HG03571 (cell line): ENCODE data around the gene GTF2I.
"Not testable (repeated sequence)": the region's sequence is repeated elsewhere in the genome, so short reads cannot be mapped to it uniquely, and the experiment has no call there.

Experiments used
- ATAC-seq: cut with Tn5 transposase; IDR thresholded peaks from one replicate; pipeline ENCODE4 v1.9.1; 2021; ENCODE audit not compliant: unreplicated experiment

The GTF2I gene

GRCh38 chr7:74657692-74658177, at the start of gene GTF2I:
Gene GTF2I, plus strand, starts transcription at chr7:74657718. Its CDS starts 31,411 bp downstream, at chr7:74689129.
- peak; percentile 4 for ATAC-seq

DNA sequence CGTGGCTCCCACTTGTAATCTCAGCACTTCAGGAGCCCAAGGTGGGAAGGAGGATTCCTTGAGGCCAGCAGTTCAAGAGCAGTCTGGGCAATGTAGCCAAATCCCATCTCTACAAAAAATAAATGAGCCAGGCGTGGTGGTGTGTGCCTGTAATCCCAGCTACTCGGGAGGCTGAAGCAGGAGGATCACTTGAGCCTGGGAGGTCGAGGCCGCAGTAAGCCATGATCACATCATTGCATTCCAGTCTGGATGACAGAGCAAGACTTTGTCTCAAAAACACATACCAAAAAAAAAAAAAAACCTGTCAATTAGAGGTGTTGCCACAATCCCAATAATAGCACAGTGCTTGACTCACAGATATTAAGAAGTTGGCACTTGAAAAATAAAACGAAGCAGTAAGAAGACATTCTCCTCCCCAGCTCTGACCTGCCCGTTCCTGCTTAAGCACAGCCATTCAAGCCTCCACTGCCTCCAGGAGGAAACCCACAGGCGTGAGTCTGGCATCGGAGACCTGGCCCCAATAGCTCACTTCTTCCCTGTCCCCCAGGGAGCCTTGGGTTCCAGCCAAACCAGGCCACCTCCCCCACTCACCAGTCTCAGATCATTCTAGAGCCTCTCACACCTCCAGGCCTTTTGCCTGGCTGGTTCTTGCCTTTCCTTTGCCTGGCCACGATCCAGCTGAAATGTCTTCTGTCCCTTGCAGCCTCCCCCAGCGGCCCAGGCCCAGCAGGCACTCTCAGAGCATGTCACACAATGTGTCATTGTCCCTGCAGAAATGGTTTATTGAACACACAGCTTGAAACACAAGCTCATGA, 45.3 kb upstream of the GTF2I start:
- no peak for ATAC-seq

DNA sequence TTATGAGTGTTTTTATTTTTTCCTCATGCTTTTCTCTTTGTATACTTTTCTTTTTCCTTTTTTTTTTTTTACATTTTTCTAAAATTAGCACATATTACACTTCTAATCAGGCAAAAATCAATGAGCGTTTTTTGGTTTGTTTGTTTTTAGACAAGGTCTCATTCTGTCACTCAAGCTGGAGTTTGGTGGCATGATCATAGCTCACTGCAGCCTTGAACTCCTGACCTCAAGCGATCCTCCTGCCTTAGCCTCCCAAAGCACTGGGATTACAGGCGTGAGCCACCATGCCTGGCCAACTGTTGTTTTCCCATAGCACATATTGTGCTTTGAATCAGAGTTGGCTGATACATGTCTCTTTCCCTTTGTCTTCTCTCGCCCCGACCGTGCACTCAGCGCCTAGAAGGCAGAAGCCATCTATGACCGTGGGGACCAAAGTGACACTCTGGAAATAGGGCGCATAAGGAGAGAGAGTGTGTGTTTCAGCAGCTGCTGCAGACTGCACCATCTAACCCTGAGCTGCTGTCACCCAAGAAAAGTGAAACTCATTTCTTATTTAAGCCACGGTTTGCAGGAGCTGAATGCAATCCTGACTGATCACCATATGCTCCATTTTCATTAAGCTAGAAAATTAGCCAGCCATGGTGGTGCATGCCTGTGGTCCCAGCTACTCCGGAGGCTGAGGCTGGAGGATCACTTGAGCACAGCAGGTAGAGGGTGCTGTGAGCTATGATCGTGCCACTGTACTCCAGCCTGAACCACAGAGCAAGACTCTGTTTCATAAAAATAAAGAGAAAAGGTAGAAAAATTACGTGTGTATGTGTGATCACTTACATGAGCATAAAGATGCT, 41.4 kb upstream of the GTF2I start:
- no peak for ATAC-seq

DNA sequence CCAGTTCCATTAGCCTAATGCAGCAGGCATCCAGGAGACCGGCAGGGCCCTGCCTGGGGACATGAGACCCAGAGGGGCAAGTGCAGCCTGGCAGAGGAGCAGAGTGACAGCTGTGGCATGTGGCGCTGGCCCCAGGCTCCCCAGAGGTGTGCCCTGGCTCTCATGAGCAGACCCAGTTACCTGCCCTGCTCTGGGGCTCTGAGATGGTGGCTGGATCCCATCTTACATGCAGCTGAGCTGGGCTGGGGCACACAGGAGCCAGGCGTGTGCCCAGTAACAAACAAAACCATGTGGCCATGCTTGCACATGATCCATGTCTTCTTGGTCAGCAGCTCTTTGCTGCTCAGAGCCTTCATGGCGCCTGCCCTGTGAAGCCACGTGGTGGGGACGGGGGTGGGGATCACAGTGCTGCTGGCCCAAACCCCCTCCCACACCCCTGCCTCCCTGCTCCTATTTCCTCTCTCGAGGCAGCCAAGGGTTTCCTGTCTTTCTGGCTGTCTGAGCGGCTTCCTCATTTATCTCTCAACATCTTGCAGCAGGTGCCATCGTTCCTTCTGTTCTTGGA, 40.3 kb upstream of the GTF2I start:
- ATAC-seq, result no peak

GRCh38 chr7:74619235-74619860, 38.2 kb upstream of the GTF2I start:
- no peak for ATAC-seq

- ATAC-seq, result no peak
Measured at GRCh38 chr7:74622228-74622749, 35.2 kb upstream of the GTF2I start.

DNA sequence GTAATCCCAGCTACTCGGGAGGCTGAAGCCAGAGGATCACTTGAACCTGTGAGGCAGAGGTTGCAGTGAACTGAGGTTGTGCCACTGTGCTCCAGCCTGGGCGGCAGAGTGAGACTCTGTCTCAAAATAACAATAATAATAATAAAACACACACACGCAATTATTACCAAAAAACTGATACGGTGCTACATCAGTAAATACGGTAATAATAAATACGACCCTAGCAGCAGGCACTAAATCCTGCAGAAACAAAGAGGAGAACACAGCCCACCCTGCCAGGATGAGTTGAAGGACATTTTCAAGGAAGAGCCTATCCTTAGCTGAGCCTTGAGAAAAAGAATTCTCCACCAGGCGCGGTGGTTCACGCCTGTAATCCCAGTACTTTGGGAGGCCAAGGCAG, 34.4 kb upstream of the GTF2I start:
- no peak for ATAC-seq

- no peak for ATAC-seq
Measured at GRCh38 chr7:74625446-74625845, 32.1 kb upstream of the GTF2I start.

DNA sequence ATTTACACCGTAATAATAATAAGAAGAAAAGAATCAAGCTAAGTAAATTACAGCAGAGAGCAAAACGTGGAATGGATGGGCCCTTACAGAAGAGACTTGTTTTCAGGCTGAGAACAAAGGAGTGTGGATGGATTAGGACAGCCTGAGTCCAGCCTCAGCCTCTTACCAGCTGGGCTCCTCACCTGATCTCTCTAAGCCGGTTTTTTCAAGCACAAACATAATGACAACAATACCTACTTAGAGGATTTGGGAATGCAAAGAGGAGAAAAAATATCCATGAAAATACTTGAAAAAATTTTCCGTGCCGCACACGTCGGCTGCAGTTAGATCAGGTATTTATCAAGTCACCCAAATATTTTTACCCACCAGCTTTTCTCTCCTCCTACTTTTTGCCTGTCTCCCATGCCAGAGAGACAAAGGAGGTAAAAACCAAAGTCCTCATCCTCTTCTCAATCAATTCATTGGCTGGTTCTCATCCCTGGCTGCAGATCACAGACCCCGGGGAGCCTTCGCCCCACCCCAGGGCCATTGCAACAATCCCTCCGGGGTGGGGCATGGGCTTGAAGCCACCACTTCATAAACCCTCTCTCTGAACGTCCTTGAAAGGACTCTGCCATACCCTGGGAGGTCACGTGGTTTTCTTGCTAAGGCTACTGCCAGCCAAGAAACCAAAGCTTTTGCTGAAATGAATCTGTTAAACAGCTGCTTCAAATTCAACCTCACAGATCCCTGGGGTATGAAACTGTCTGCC, 29.7 kb upstream of the GTF2I start:
- ATAC-seq, result no peak

GRCh38 chr7:74632505-74632904, 25.0 kb upstream of the GTF2I start:
- no peak for ATAC-seq

- ATAC-seq, result no peak
Measured at GRCh38 chr7:74633451-74633921, 24.0 kb upstream of the GTF2I start.

DNA sequence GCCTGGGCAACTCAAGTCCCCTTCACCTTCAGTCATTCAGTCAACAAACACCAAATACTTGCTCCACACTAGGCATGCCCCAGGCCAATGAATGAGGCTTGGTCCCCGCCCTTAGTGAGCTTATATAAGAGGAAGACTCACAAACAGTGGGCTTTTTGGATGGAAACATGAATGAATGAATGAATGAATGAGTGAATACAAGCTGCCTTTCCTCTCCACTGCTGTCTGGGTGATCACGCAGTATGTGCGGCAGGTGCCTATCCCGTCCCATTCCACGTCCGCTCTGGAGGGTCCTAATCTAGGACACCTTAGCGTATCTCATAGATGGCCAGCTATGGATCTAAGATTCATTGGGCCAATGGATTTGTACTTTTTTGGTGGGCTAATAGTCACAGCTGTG, 19.8 kb upstream of the GTF2I start:
- no peak for ATAC-seq

DNA sequence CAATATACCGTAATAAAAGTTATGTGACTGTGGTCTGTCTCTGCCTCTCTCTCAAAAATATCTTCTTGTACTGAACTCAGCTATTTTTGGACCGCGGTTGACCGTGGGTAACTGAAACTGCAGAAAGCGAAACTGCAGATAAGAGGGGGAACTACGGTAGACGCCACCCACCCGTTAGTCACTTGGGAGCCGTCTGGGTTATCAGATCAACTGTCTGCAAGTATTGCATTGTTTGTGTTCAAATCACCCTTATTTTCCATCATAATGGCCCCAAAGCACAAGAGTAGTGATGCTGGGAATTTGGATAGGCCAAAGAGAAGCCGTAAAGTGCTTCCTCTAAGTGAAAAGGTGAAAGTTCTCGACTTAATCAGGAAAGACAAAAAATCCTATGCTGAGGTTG, 7.5 kb upstream of the GTF2I start:
- ATAC-seq, result not testable (repeated sequence)

DNA sequence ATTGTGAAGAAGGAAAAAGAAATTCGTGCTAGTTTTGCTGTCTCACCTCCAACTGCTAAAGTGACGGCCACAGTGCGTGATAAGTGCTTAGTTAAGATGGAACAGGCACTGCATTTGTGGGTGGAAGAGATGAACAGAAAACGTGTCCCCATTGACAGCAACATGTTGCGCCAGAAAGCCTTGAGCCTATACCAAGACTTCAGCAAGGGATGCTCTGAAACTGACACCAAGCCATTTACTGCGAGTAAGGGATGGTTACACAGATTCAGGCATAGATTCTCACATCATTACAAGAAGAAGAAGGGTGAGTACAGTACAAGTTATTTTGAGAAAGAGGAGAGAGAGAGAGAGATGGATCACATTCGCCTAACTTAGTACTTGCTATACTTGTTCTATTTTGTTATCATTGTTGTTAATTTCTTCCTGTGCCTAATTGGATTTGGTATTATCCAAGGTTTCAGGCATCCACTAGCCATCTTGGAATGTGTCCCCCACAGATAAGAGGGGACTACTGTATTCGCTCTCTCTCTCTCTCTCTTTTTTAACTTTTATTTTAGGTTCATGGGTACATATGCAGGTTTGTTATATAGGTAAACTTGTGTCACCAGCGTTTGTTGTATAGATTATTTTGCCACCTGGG, 6.9 kb upstream of the GTF2I start:
- ATAC-seq, result not testable (repeated sequence)

GRCh38 chr7:74651133-74651504, 6.4 kb upstream of the GTF2I start:
- not testable (repeated sequence) for ATAC-seq

- ATAC-seq, result no peak
Measured at GRCh38 chr7:74653686-74654181, 3.8 kb upstream of the GTF2I start.

DNA sequence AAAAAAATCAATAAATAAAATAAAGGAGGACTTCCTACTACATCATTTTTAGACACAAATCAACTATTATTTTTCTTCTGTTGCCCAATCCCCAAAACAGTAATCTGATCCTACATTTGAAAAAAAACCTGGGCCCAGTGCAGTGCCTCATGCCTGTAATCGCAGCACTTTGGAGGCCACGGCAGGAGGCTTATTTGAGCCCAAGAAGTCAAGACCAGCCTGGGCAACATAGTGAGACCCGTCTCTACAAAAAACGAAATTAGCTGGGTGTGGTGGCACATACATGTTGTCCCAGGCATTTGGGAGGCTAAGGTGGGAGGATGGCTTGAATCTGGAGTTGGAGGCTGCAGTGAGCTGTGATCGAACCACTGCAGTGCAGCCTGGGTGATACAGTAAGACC, 2.7 kb upstream of the GTF2I start:
- ATAC-seq, result no peak

DNA sequence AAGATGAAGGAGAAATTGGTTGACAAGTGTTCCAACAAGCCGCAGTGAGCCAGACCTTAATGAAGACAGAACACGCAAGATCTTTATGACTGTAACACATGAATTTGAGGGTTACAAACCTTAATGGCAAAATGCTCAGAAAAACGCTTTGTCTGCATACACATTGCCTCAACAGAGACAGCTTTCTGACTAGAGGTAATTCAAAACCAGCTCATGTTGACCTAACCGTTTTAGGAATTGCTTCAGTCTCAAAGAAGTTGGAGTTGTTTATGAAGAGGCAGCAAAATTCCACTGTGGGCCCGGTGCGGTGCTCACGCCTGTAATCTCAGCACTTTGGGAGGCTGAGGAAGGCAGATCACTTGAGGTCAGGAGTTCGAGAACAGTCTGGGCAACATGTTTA, 2.2 kb upstream of the GTF2I start:
- ATAC-seq, result no peak

- ATAC-seq, result no peak
Measured at GRCh38 chr7:74655768-74656440, 1.6 kb upstream of the GTF2I start.
